Stimulated activated CD8-positive, alpha-beta memory T cell treated with anti-CD3 and anti-CD28 coated beads, Interleukin-4, amount 100 ng/mL, for 1 hour (primary cell): ENCODE data around the gene ANO6.

ENCODE experiments used
- DNase-seq, 2 donors: peaks; one replicate each; pipeline ENCODE4 v3.0.0-alpha.2; 2020; ENCODE audit warnings: low read depth in 2 of 2, low spot score in 1 of 2

The ANO6 gene

DNA sequence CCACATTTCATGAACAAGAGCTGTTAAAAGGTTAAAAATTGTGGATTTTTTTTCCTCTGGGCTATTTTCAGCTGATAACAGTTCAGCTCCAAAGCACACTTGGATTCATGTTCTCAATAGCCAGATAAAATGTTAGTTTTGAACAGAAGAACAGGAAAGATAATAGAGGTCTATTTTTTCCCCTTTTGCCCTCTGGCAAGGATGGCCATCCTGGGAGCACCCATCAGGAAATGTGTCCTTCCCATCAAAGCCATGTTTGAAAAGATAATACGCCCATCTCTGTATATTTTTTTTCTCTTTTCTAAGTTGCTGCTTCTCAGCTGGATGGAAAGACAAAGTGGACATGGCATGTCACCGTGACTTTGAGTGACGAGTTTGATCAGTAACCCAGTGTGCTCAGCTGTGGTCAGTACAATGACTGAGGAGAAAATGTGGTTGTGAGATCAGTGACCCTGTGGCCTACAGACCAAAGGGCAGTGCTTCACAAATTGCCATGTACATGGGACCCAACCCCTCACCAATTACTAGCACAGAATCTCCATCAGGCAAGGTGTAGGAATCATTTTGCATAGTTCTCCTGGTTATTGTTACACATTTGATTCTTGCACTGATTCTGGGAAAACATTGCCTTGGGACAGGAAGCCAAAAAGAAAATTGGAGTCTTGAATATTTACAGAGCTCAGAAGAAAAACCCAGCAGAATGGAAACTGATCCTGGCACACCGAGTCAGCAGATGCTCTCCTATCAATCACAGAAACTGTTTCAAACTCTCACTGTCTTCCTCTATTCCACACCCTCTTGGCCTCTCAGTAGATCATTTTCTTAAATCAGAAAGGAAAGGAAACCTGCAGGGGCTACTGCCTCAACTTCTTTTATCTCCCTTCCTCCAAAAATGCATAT is 64.3 kb downstream of the ANO6 start:
- no peak for DNase-seq

DNA sequence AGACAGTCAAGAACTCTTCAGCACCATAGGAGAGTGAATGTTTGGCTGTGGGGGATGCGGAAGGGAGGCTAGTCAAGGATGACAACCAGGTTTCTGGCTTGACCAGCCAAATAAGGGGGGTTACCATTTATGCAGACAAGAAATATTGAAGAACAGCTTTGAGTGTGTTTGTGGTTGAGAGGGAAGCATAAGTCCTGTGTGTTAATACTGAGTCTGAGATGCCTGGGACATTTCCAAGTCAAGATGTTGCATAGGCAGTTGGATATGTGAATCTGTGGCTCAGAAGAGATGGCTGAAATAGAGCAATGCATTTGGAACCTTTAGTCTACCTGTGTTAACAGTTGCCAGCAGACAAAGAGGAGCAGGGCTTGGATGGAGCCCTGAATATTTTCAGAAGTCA is 66.1 kb downstream of the ANO6 start:
- DNase-seq = no peak

DNA sequence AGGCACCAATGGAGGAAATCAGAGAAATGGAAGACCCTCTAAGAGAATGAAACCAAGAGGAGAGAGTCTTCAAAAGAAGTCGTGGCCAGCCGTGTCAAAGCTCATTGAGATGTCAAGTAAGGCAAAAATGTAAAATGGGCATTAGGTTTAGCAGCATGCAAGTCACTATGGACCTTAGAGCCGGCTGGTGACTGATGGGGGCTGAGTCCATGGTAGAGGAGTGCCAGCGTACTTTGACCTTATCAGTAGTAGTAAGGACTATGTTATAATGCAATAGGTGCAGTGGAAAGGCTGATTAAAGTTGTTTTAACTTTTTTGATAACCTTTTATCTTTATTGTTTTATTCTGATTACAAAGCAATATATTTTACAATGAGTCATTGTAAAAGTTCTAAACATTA is 66.5 kb downstream of the ANO6 start:
- no peak for DNase-seq

DNA sequence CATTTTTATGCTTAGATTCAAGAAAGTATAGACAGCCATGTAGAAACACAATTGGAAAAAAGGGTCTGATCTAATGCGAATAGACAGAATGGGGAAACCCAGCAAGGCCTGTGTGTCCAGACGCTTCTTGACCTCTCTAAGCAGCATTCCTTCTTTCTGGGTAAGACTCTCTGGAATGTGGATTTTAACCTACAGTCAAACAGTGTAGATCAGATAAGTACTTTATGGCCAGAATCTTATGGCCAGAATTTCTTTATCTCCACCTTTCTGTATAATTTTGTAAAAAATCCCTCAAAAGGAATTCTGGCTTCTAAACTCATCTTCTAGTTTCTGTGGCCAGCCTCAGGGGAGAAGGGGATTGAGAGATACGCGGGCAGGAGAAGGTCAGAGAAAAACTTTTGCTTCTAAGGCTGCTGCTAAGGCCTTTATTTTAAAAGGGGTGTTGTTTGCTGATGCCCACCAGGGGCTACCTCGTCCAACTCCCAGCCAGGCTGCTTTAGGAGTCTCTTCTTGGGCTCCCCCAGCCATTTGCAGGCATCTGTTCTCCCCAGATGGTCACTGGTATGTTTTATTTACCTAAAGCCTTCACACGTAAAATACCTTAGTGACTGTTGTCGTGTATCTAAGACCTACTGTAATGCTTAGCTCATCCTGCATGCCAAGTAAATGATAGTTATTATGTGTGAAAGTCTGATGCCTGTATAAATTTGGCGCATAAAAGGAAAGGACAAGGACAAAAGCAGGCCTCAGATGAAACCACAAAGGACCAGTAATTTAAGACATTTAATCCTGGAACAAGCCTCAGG is 68.4 kb downstream of the ANO6 start:
- no peak for DNase-seq

DNA sequence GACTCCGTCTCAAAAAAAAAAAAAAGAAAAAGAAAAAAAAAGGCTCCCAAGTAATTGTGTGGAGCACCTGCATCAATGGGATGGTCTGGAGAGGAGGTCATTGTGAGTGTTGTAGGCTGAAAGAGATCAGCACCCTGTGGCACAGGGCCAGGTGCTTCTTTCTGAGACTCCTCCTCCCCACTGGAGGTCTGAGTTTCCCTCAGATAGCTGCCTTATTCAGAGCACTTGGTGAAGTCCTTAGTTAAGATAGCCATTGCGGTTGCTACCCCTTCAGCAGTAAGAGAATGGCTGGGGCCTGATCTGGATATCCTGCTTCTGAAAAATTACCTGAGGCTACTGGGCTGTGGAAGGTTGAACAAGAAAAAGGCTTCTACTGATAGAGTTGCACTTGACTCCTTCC is 69.8 kb downstream of the ANO6 start:
- DNase-seq = no peak

DNA sequence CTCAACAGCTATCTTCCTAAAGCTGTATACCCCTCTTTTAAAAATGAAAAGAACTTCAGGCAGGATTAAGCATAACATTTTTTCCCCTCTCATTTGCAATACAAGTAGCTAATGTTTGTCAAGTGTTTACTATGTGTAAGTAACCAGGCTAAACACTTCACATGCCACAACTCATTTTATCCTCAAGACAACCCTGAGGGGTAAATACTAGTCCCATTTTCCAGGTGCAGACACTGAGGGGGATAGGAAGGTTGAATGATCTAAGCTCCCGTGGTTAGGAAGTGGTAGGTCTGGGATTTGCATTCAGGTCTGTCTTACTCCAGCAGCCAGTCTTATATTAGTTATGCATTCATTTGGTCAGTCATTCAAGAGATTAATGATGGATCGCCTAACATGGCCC is 70.7 kb downstream of the ANO6 start:
- no peak for DNase-seq

DNA sequence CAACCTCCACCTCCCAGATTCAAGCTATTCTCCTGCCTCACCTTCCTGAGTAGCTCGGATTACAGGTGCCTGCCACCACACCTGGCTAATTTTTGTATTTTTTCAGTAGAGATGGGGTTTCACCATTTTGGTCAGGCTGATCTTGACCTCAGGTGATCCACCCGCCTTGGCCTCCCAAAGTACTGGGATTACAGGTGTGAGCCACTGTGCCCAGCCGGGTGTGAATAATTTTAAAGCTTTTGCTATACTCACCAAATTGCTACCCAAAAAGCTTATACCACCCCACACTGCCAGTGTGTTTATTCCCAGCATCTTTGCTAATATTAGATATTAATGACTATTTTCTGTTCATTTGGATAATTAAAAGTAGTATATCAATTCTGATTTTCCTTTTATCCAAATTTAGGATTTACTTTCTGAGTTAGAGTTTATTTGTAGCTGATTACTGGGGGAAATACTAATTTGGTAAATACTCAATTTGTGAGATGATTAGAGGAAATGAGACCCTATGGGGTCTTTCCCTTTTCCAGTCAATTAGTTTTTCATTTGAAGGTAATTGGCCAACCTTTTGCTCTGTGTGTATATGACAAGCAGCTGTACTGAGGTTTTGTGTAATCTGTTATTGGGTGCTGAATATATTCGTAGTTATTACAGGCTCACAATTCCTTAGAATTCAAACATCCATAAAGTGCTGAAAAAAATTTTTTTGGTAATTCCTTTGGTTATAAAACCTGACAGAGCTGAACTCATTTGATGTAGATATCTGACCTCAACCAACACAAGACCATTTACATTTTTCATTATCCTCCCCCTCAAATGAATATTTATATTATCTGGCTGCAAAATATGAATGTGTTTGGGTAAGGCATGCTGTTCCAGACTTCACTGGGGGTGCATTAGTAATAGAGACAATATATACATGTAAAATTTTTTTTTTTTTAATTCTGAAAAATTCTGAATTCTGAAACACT is 73.6 kb downstream of the ANO6 start:
- no peak for DNase-seq

DNA sequence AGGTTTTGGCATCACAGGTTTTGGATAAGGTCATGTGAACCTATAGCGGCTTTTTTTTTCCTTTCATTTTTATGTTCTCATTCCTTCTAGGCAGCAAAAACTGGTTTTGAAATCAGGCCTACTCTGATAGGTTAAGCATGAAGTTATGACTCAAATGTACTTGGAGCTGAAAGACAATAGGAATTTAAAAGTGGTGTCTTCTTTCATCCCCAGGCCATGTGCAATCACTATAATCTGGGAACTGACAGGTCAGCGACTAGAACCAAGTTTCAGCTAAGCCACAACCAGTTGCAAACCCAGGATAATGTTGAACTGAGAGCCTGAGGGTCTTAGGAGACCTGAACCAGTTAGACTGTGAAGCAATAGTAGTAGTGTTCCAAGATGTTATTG is 74.3 kb downstream of the ANO6 start:
- DNase-seq = no peak

DNA sequence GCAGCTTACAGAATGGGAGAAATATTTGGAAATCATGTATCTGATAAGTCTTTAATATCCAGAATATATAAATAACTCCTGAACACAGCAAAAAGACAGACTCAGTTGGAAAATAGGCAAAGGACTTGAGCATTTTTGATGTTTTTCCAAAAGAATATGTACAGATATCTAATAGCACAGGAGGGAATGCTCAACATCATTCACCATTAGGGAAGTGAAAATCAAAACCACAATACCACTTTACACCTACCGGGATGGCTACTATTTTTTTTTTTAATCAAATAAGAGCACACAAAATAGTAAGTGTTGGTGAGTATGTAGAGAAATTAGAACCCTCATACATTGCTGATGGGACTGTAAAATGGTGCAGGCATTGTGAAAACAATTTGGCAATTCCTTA is 75.6 kb downstream of the ANO6 start:
- DNase-seq = no peak

DNA sequence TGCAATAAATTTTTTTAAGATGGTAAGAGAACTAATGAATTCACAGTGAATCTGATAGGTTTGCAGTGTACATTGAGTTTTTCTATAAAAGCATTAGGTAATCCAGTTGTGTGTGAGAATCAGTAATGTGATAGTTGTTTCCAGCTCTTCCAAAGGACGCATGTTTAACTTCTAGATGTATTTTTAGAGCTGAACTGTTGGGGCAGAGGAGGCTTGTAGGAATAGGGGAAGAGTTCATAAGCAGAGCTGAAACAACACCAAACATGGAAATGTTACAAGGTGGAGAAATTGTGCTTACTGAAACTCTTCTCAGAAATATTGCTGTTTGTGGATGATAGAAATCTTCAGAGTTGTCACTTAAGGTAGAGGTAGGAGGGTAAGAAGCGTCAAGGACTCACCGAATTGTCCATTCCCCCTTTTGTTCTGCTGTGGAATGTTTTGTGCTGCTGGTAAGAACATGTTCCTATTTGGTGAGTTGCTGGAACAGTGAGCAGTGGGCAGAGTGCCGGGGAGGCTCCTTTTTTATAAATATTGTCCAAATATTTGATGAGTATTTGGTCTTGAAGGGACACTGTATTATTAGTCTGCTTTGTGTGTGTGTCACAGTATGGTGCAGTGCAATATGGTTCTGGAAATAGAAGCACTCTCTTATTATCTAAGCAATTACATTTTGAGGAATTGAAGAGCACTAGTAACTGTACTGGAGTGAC is 76.7 kb downstream of the ANO6 start:
- no peak for DNase-seq

DNA sequence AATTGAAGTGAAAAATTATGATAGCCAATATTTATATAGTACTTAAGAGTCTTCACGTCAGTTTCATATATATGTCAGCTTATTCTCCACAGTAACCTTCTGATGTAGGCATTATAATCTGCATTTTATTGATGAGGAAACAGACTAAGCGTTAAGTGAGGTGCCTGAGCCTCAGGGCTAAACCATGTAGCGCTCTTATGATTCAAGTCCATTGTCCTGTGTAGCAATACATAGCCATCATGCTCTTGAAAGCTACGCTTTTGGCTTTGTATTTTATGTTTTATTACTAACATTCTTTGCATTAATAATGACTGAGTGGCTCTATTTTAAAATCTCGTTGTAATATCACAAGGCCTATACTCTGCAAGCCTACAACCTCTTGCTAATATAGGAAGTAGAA is 79.0 kb downstream of the ANO6 start:
- no peak for DNase-seq

DNA sequence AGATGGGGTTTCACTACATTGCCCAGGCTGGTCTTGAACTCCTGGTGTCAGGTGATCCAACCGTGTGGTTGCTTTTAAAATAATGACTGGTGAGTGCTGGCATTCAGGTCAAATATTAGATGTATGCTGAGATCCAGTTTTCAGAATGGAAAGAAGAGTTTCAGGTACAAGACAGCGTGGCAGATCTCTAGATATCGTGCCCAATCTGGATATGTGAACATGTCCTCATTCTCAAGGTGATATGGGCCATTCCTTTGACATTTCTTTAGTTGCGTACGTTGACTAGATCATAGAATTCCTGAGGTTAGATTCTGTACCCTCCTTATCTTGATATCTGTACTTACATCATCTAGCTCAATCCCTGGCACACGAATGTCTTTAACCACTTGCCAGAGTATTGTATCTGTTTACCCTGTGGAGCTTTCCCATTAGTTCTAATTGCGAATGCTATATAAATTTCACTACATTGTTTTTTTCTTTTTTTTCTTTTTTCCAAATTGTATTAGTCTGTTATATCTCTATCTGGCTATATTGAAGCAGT is 80.2 kb downstream of the ANO6 start:
- DNase-seq = no peak

DNA sequence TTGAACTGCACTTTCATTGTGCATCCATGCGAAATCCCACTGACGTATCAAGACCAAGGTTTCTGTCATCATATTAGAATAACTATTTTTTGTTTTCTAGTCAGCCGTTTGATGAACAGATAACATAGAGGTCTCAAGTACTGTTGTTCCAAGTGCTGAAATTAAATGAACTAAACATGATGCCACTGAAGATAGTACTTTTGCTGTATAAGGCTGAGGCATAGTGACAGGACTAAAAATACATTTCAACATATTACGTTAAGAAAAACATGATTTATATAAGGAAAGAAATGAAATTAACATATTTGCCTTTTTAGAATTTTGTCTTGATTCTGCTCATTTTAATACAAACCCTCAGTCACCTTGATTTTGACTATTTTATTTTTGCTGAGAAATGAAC is 82.2 kb downstream of the ANO6 start:
- no peak for DNase-seq

DNA sequence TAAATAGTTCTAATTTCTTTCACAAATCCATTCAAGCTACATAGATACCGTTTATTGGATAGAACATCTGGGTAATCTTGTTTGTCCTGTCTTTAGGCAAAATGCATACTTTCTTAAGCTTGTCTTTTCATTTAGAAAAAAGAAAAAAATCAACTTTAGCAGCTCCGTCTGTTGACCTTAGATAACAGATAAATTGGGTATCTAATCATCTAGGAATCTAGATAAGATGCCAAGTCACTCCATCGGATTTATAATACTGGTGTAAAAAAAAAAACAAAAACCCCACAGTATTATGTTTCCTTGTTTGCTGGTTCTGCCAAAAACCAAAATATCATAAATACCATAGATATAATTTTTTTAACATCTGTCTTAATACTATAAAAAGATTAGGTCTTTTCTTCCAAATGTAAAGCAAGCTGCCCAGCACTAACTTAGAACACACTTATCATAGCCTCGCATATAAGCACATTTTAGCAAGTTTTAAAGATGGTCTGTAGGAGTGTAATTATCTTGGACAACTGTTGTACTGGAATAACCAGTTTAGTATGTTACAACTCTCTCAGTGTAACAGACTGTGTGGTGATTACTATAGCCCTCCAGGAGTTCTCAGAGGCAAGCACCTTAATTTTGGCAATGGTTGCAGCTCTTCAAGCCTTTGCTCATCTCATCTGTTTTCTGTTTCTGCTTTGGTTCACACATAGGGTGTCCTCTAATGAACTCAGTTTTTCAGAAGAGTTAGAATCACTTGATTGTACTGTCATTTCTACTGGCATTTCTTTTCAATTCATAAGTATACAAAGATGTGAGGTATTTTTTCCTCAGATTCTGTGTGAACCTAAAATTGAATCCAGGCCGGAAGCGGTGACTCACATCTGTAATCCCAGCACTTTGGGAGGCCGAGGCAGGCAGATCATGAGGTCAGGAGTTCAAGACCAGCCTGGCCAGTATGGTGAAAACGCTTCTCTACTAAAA is 83.1 kb downstream of the ANO6 start:
- DNase-seq = no peak

DNA sequence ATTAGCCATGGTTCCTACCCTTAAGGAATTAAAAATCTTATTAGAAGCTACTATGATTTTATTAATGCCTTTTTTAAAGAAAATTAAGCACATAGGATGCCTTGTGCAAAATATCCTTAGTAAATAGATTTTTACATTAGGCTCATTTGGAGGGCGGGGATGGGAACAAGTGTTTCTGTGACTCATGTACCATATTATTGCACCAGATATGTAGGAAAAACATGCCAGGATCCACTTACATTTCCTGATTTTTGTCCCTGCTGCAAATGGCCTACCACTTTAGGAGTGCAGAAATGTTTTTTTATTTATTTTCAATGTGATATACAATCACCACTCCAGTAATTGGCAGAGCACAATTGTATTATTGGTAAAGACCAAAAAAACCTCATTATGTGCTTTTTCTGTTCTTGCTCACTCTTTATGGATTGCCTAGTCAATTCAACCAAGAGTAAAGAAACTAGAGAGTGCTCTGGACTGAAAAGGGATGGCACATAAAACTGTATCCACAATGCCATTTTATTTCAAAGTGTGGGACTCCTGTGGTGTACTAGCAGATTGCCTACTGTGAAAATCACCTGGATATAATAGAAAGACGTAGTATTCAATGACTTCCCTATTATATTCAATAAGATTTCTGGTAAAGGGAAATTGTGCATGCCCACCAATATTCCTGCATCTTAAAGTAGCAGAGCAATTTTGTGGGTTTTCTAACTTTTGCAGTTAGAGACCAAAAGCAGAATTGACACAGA is 86.9 kb downstream of the ANO6 start:
- DNase-seq = no peak

DNA sequence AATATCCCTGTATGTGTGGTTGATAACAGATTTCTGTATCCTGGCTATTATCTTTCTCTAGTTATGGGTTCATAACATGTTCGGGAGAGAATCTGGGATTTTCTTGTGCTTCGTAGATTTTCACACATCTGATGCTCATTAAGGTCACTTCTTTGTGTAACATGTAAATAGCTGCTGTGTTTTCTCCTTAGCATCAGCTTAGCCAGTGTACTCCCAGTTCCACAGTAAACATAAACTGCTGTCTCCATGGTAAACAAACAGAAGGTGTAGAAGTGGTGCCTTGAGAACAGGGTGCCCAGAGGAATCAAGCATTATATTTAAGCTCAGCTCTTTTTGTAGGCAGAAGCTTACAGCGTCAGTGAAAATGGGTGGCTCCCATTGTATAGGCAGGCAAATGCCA is 88.0 kb downstream of the ANO6 start:
- no peak for DNase-seq

DNA sequence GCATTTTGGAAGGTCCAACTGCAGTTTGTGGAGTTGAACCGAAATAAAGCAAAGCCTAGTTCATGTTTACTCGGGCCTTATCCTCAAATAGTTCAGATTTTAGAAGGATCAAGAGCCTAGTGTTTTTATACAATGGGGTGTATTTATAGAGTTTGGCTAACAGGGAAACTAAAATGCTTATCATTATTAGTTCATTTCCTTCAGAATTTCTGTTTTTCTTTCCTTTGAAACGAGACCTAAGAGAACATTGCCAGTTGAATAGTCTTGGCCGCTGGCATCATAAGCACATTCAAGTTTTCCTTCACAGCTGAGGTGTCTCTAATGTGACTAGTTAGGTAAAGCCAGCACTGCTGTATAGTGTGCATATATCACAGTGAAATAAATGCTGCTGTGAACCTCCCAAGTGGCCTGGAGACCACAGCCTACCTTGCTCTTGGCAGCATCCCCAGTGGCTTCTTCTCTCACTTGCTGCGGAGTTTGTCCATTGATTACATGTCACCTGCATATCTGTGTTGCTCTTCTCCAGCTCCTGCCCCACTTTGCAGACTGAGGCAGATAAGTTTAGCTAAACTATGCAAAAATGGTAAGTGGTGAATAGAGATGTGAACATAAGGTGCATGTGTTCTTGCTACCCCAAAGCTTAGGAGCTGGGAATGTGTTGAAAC is 88.8 kb downstream of the ANO6 start:
- no peak for DNase-seq

DNA sequence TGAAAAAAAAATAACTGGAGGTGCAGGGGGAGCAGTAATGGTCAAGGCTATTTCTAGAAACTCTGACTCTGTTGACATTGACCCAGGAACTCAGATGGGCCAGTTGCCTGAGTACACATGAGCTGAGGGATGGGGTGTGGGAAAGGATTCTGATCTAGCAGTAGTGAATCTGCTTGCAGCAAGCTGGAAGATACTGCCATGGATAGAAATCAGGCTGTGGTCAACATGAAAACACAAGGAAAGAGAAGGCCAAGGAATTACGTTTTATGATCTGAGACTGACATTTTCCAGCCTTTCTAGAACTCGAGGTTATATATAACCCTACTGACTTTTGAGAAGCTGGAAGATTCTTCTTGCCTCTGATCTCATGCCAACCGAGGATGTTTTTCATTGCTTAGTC is 90.0 kb downstream of the ANO6 start:
- DNase-seq = no peak
